Adipocyte (in vitro differentiated cells): ENCODE results near the gene RPP38.
A peak's percentile ranks its signal among the peaks of the same experiment; 100 is the strongest.

ENCODE experiments used
- DNase-seq: peaks from one replicate; pipeline ENCODE4 v3.0.0-alpha.2; 2015; ENCODE audit warnings: low read depth
- H3K27me3 ChIP-seq: replicated peaks from 2 replicates; pipeline ENCODE4 v1.7.0; 2013; ENCODE audit warnings: mild to moderate bottlenecking, low read length, moderate library complexity; ENCODE audit not compliant: control insufficient read depth, insufficient read depth
- H3K36me3 ChIP-seq: 2 replicates; pipeline ENCODE4 v1.7.0; 2013; ENCODE audit warnings: low read length, mild to moderate bottlenecking, moderate library complexity; ENCODE audit not compliant: control insufficient read depth, insufficient read depth, severe bottlenecking
- H3K4me1 ChIP-seq: 2 replicates; pipeline ENCODE4 v1.7.0; 2013; ENCODE audit warnings: mild to moderate bottlenecking, low read length, moderate library complexity; ENCODE audit not compliant: control insufficient read depth, insufficient read depth
- H3K4me3 ChIP-seq: 2 replicates; pipeline ENCODE4 v1.7.0; 2013; ENCODE audit warnings: mild to moderate bottlenecking, low read length, moderate library complexity
- H3K9ac ChIP-seq: 2 replicates; pipeline ENCODE4 v1.7.0; 2013; ENCODE audit warnings: mild to moderate bottlenecking, low read length, moderate library complexity
- H3K9me3 ChIP-seq: 2 replicates; pipeline ENCODE4 v1.7.0; 2013; ENCODE audit warnings: mild to moderate bottlenecking, low read length, moderate library complexity; ENCODE audit not compliant: control insufficient read depth

Gene RPP38

DNA sequence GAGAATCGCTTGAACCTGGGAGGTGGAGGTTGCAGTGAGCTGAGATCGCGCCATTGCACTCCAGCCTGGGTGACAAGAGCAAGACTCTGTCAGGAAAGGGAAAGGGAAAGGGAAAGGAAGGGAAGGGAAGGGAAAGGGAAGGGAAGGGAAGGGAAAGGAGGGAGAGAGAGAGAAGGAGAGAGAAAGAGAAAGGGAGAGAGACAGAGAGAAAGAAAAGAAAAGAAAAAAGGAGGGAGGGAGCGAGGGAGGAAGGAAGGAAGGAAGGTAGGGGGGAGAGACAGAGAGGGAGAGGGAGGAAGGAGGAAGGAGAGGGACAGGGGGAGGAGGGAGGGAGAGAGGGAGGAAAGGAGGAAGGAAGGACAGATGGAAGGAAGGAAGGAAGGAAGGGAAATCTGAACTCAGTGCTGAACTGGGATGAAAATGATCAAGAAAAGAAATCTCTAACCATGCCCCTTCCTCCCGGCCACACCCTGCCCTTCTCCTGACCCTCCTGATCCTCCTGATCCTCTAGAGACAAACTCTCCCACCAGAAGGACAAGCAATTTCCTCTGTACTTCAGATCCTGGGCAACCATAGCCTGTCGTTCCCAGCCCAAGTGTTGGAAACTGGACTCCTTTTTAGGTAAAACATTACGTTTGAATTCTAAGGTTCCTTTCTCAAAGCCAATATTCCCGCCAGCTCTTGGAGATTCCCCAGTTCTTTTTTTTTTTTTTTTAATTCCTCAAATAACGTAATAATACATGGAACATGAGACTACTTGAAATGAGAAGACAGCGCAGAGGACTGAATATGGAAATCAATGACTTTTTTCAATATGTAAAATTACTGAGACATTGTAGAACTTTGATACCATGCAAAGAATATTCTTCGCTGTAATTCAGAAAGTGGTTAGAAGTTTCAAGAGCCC lies 39.2 kb downstream of the RPP38 start:
- DNase-seq, result no peak
- Histone ChIP-seq H3K4me1 (peaks cover 24% of the 10 kb centered on the region), H3K36me3 (peaks cover 58% of the 10 kb centered on the region), H3K9me3 (no peaks in the 10 kb centered on the region), H3K27me3 (no peaks in the 10 kb centered on the region), H3K4me3 (no peak overlapping the region), H3K9ac (no peak overlapping the region)

DNA sequence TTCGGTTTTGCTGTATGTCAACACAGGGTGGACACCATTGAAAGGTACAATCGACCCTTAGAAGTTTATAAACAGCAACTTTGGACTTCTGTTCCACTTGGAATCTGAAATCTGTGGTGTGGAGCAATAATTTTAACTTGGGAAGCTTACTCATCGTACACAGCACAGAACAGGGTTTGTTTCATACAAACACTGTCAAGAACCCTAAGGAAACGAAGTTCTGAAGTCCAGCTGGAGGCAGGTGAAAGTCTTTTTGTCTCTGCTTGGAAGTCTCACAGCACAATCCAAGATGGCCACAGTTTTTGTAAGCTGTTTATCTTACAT lies 39.8 kb downstream of the RPP38 start:
- Histone ChIP-seq H3K27me3 (no peaks in the 10 kb centered on the region), H3K36me3 (peaks cover 52% of the 10 kb centered on the region), H3K9ac (peak overlapping the region; percentile 65), H3K4me1 (peaks cover 24% of the 10 kb centered on the region), H3K9me3 (no peaks in the 10 kb centered on the region), H3K4me3 (no peak overlapping the region)
- peak; percentile 15 for DNase-seq

- H3K27me3 ChIP-seq, result no peaks in the 10 kb centered on the region
- DNase-seq, result peak; percentile 60
- no peaks in the 10 kb centered on the region for H3K9me3 ChIP-seq
- peaks cover 46% of the 10 kb centered on the region for H3K36me3 ChIP-seq
- H3K4me3 ChIP-seq, result no peak overlapping the region
- peak overlapping the region; percentile 65 for H3K9ac ChIP-seq
- peaks cover 24% of the 10 kb centered on the region for H3K4me1 ChIP-seq
Measured at GRCh38 chr10:15137636-15138035, 40.5 kb downstream of the RPP38 start.

DNA sequence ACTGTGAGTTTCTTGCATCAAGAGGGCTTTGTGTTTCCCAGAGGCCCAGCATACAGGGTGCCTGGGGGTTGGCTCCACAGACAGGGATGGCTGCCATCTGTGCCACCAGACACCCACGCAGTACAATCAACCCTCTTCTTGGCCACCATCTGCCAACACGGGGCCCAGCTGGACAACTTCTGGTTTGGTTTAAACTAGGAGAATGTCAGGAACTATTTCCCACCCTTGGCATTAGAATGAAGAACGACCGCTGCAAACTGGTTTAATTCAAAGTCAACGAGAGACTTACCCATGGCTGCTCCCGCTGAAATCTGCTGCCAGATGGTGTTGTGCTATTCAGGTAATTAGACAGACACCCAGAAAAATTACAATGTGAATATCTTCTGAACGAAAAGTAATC lies 43.5 kb downstream of the RPP38 start:
- no peaks in the 10 kb centered on the region for H3K27me3 ChIP-seq
- peaks cover 24% of the 10 kb centered on the region for H3K4me1 ChIP-seq
- peaks cover 15% of the 10 kb centered on the region for H3K36me3 ChIP-seq
- no peaks in the 10 kb centered on the region for H3K9me3 ChIP-seq
- no peak overlapping the region for H3K9ac ChIP-seq
- no peak overlapping the region for H3K4me3 ChIP-seq
- no peak for DNase-seq

- H3K9ac ChIP-seq, result no peak overlapping the region
- H3K27me3 ChIP-seq, result no peaks in the 10 kb centered on the region
- no peak for DNase-seq
- H3K4me3 ChIP-seq, result no peak overlapping the region
- H3K4me1 ChIP-seq, result peaks cover 22% of the 10 kb centered on the region
- no peaks in the 10 kb centered on the region for H3K9me3 ChIP-seq
- H3K36me3 ChIP-seq, result peaks cover 11% of the 10 kb centered on the region
Measured at GRCh38 chr10:15141136-15142054, 44.2 kb downstream of the RPP38 start.

DNA sequence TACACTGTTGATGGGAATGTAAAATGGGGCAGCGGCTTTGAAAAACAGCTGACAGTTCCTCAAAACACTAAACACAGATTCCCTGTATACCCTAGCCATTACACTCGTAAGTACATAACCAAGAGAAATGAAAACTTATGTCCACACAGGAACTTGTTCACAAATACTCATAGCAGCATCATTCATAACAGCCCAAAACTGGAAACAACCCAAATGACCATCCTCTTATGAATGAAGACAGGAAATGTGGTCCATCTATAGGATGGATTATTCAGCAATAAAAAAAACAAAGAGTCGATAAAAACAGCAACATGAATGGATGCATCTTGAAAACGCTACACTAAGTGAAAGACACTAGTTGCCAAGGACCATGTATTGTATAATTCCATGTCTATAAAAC lies 47.6 kb downstream of the RPP38 start:
- Histone ChIP-seq H3K27me3 (no peaks in the 10 kb centered on the region), H3K9ac (no peak overlapping the region), H3K4me1 (peaks cover 4% of the 10 kb centered on the region), H3K36me3 (peaks cover 5% of the 10 kb centered on the region), H3K4me3 (no peak overlapping the region), H3K9me3 (no peaks in the 10 kb centered on the region)
- DNase-seq, result no peak

GRCh38 chr10:15146366-15146765 lies 49.2 kb downstream of the RPP38 start:
- H3K9ac ChIP-seq, result no peak overlapping the region
- no peaks in the 10 kb centered on the region for H3K9me3 ChIP-seq
- no peaks in the 10 kb centered on the region for H3K36me3 ChIP-seq
- no peaks in the 10 kb centered on the region for H3K4me1 ChIP-seq
- H3K4me3 ChIP-seq, result no peak overlapping the region
- DNase-seq, result no peak
- H3K27me3 ChIP-seq, result no peaks in the 10 kb centered on the region

- Histone ChIP-seq H3K27me3 (no peaks in the 10 kb centered on the region), H3K4me1 (peaks cover 4% of the 10 kb centered on the region), H3K4me3 (no peak overlapping the region), H3K9ac (no peak overlapping the region), H3K9me3 (no peaks in the 10 kb centered on the region), H3K36me3 (no peaks in the 10 kb centered on the region)
- no peak for DNase-seq
Measured at GRCh38 chr10:15147594-15148392, 50.6 kb downstream of the RPP38 start.

DNA sequence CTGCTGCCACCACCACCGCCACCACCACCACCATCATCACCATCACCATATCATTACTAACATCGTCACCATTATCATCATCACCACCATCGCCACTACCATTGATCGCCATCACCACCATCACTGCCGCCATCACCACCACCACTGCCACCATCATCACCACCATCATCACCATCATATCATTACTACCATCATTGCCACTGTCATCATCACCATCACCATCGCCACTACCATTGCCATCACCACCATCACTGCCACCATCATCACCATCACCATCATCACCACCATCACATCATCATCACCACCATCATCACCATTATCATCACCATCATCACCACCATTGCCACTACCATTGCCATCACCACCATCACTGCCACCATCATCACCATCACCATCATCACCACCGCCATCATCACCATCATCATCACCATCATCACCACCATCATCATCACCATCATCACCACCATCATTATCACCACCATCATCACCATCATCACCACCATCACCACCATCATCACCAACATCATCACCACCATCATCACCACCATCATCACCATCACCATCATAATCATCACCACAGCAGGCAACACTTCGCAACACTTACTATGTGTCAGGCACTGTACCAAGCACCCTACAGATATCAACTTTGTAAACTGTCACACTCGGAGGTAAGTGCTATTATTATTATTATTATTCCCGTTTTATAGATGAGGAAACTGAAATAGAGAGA lies 52.1 kb downstream of the RPP38 start:
- no peaks in the 10 kb centered on the region for H3K9me3 ChIP-seq
- DNase-seq, result no peak
- H3K9ac ChIP-seq, result no peak overlapping the region
- no peaks in the 10 kb centered on the region for H3K27me3 ChIP-seq
- H3K36me3 ChIP-seq, result peaks cover 5% of the 10 kb centered on the region
- H3K4me1 ChIP-seq, result peaks cover 4% of the 10 kb centered on the region
- H3K4me3 ChIP-seq, result no peak overlapping the region

DNA sequence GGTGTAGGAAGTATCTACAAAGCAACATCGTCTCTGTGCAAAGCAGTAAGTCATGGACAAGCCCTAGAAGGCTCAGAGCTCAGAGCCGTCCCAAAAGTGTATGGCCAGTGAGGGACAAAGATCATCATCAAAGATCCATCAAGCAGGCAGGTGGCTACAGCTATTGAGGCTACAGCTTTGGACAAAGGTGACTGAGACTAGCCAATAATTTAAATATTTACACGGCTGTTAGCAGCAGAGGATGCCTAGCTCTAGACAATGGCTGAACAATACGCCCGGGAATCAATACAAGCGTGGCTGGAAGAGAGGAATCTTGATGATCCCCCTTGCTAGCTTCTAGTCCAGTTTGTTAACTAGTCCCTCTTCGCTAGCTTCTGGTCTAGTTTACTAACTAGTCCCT lies 53.4 kb downstream of the RPP38 start:
- no peak overlapping the region for H3K4me3 ChIP-seq
- no peaks in the 10 kb centered on the region for H3K27me3 ChIP-seq
- no peaks in the 10 kb centered on the region for H3K9me3 ChIP-seq
- DNase-seq, result no peak
- H3K4me1 ChIP-seq, result peaks cover 4% of the 10 kb centered on the region
- H3K36me3 ChIP-seq, result peaks cover 12% of the 10 kb centered on the region
- H3K9ac ChIP-seq, result no peak overlapping the region
